Keratinocyte (primary cell): ENCODE data around the gene PUS1. TPM values are rescaled to one million over a fixed set of nuclear protein-coding genes. Genes with fewer than 3 reads are reported as not detected.
"Not testable (repeated sequence)": the region's sequence is repeated elsewhere in the genome, so short reads cannot be mapped to it uniquely, and the experiment has no call there.

ENCODE experiments used
- DNase-seq: peaks from one replicate; pipeline ENCODE4 v3.0.0-alpha.2; 2011; ENCODE audit warnings: low read depth, missing footprints, low spot score
- FAIRE-seq: peaks from 2 replicates; lab custom pipeline; 2011; peaks lifted over from hg19 to GRCh38; lab: Jason Lieb, UNC
- H2AFZ ChIP-seq: 2 replicates; pipeline ENCODE4 v1.6.0; 2012; ENCODE audit warnings: low read length, control low read depth, inconsistent platforms; ENCODE audit not compliant: control insufficient read depth
- H3K27ac ChIP-seq: 2 replicates; pipeline ENCODE4 v1.5.1; 2011; ENCODE audit warnings: low read length; ENCODE audit not compliant: control insufficient read depth, insufficient read depth
- H3K27me3 ChIP-seq: 3 replicates; pipeline ENCODE4 v1.6.0; 2011; ENCODE audit warnings: low read length; ENCODE audit not compliant: control insufficient read depth, insufficient read depth; ENCODE audit errors: extremely low read depth
- H3K36me3 ChIP-seq, 2 experiments: 2 replicates in 1 of 2; 3 replicates in 1 of 2; pipeline ENCODE4 v1.5.1; 2011; ENCODE audit warnings: low read length in 2 of 2, mild to moderate bottlenecking in 1 of 2; ENCODE audit not compliant: control insufficient read depth in 2 of 2, insufficient read depth in 2 of 2; ENCODE audit errors: extremely low read depth in 1 of 2
- H3K4me1 ChIP-seq: 3 replicates; pipeline ENCODE4 v1.5.1; 2011; ENCODE audit warnings: low read length; ENCODE audit not compliant: control insufficient read depth, insufficient read depth; ENCODE audit errors: extremely low read depth
- H3K4me2 ChIP-seq: 3 replicates; pipeline ENCODE4 v1.6.0; 2011; ENCODE audit warnings: low read depth, low read length; ENCODE audit not compliant: control insufficient read depth, insufficient read depth; ENCODE audit errors: extremely low read depth
- H3K4me3 ChIP-seq, 3 experiments: fragments of 200-600 bp in 1 of 3; sonication (generic) in 1 of 3; 2 replicates in 2 of 3; 3 replicates in 1 of 3; pipeline ENCODE4 v1.5.1; 2011 to 2016; ENCODE audit warnings: low read length in 3 of 3, mild to moderate bottlenecking in 3 of 3, control low read depth in 2 of 3, inconsistent platforms in 1 of 3, low read depth in 1 of 3, mixed read lengths in 1 of 3, mixed run types in 1 of 3, moderate library complexity in 1 of 3; ENCODE audit not compliant: control insufficient read depth in 2 of 3, insufficient read depth in 2 of 3; ENCODE audit errors: extremely low read depth in 1 of 3
- H3K79me2 ChIP-seq: 2 replicates; pipeline ENCODE4 v1.6.0; 2012; ENCODE audit warnings: low read length; ENCODE audit not compliant: control insufficient read depth, insufficient read depth
- H3K9ac ChIP-seq: 3 replicates; pipeline ENCODE4 v1.6.0; 2011; ENCODE audit warnings: low read length; ENCODE audit not compliant: control insufficient read depth, insufficient read depth; ENCODE audit errors: extremely low read depth
- H3K9me1 ChIP-seq: 3 replicates; pipeline ENCODE4 v1.6.0; 2011; ENCODE audit warnings: low read length; ENCODE audit not compliant: control insufficient read depth, insufficient read depth; ENCODE audit errors: extremely low read depth
- H3K9me3 ChIP-seq: 2 replicates; pipeline ENCODE4 v1.5.1; 2012; ENCODE audit warnings: low read depth, low read length; ENCODE audit not compliant: control insufficient read depth
- H4K20me1 ChIP-seq: 3 replicates; pipeline ENCODE4 v1.6.0; 2011; ENCODE audit warnings: low read length; ENCODE audit not compliant: control insufficient read depth, insufficient read depth; ENCODE audit errors: extremely low read depth
- EZH2 ChIP-seq: IDR thresholded peaks from one replicate; pipeline ENCODE4 v1.6.1; 2012; ENCODE audit warnings: inconsistent platforms, mild to moderate bottlenecking, low read length, moderate library complexity
- dilution Hi-C: fragments of 300-500 bp; cut with MboI; formaldehyde crosslinking; loops from one replicate; pipeline ENCODE4 v1.7.0; 2020; ENCODE audit warnings: low sequenced_read_pairs; ENCODE audit not compliant: extremely low pct_ligation_motif_present
- polyA plus RNA-seq, 5 experiments: library from polyadenylated mRNA; depleted of rRNA in 3 of 5; stranded (reverse) in 3 of 5; stranded (forward) in 1 of 5; unstranded in 1 of 5; fragments of >200 nt; gene quantifications; 1 replicate in 1 of 5; 2 replicates in 3 of 5; 3 replicates in 1 of 5; pipeline versions ENCODE4 v1.2.1 to v1.2.3, GENCODE V29; 2011 to 2012; ENCODE audit warnings: missing spikeins in 2 of 5, low read depth in 1 of 5, low replicate concordance in 1 of 5
- TF ChIP-seq, protein P1 (sequence below), 3 experiments: IDR thresholded peaks in 1 of 3; conservative IDR thresholded peaks in 1 of 3; optimal IDR thresholded peaks in 1 of 3; 2 replicates in 2 of 3; 3 replicates in 1 of 3; pipeline versions ENCODE3 to v1.5.1; 2011; ENCODE audit warnings: low read length in 3 of 3, mild to moderate bottlenecking in 3 of 3, moderate library complexity in 2 of 3, control low read depth in 1 of 3, inconsistent platforms in 1 of 3; ENCODE audit not compliant: insufficient read depth in 2 of 3; ENCODE audit errors: extremely low read depth in 1 of 3

PUS1 gene
- polyA plus RNA-seq, 1 donor (not counting 4 experiments of a cell fraction or from before 2014, with no cell fraction given), result 25.8 TPM

DNA sequence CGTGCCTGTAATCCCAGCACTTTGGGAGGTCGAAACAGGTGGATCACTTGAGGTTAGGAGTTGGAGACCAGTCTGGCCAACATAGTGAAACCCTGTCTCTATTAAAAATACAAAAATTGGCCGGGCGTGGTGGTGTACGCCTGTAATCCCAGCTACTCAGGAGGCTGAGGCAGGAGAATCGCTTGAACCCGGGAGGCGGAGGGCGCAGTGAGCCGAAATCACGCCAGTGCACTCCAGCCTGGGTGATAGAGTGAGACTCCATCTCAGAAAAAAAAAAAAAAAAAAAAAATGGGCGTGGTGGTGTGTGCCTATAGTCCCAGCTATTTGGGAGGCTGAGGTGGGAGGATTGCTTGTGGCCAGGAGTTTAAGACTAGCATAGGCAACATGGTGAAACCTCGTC, 25.4 kb downstream of the PUS1 start:
- H3K9ac ChIP-seq, H3K27me3 ChIP-seq, H3K9me1 ChIP-seq, H3K9me3 ChIP-seq, FAIRE-seq, dilution Hi-C loops, H3K27ac ChIP-seq, DNase-seq, H3K4me2 ChIP-seq, H2AFZ ChIP-seq, H3K36me3 ChIP-seq, H3K4me3 ChIP-seq: not testable (repeated sequence)
- Histone ChIP-seq H3K4me1 (peaks cover 21% of the 10 kb centered on the region), H3K79me2 (peaks cover 91% of the 10 kb centered on the region), H4K20me1 (peaks cover 14% of the 10 kb centered on the region)

DNA sequence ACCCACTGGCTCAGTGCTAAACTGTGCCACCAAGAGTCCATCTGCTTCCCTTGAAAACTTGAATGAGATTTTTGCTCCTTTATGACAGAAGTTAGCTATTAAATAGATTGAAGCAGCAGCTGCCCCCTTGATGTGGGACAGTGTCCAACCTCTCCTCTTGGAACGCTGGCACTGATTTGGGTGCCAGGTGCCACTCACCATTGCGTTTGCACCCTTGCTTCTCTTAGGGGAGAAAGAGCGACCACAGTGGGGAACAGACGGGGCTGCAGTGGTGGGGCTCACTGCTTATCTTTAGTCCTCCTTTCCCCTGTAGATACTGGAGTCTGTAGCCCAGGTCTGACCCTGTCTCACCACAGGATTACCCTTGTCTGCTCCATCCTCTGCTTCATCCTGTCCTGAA, 30.0 kb downstream of the PUS1 start:
- no peaks in the 10 kb centered on the region for H3K9me1 ChIP-seq
- no peak overlapping the region for H3K9ac ChIP-seq
- peaks cover 24% of the 10 kb centered on the region for H4K20me1 ChIP-seq
- TF ChIP-seq, protein P1, sequence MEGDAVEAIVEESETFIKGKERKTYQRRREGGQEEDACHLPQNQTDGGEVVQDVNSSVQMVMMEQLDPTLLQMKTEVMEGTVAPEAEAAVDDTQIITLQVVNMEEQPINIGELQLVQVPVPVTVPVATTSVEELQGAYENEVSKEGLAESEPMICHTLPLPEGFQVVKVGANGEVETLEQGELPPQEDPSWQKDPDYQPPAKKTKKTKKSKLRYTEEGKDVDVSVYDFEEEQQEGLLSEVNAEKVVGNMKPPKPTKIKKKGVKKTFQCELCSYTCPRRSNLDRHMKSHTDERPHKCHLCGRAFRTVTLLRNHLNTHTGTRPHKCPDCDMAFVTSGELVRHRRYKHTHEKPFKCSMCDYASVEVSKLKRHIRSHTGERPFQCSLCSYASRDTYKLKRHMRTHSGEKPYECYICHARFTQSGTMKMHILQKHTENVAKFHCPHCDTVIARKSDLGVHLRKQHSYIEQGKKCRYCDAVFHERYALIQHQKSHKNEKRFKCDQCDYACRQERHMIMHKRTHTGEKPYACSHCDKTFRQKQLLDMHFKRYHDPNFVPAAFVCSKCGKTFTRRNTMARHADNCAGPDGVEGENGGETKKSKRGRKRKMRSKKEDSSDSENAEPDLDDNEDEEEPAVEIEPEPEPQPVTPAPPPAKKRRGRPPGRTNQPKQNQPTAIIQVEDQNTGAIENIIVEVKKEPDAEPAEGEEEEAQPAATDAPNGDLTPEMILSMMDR (optimal IDR thresholded peaks at IDR 0.05 in 1 of 3, IDR thresholded peaks at IDR 0.05 in 1 of 3, conservative IDR thresholded peaks at IDR 0.05 in 1 of 3; ENCODE audit: extremely low read depth in 1 of 3, insufficient read depth in 2 of 3, low read length in 3 of 3), result no peak
- no peak for TF ChIP-seq EZH2
- no peaks in the 10 kb centered on the region for H3K27me3 ChIP-seq
- H3K27ac ChIP-seq, result no peak overlapping the region
- no peaks in the 10 kb centered on the region for H3K9me3 ChIP-seq
- H3K36me3 ChIP-seq, result peaks cover 2 to 6% of the 10 kb centered on the region in 2 experiments
- no peak for FAIRE-seq
- no peak overlapping the region for H3K4me2 ChIP-seq
- peaks cover 84% of the 10 kb centered on the region for H3K79me2 ChIP-seq
- H3K4me1 ChIP-seq, result peaks cover 13% of the 10 kb centered on the region
- no peak overlapping the region for H2AFZ ChIP-seq
- DNase-seq, result no peak
- dilution Hi-C loops, result no loop called here
- H3K4me3 ChIP-seq, result no peak overlapping the region
